HG02623 (cell line): ENCODE results near the gene FAM234B.

Experiments used
- ATAC-seq: cut with Tn5 transposase; IDR thresholded peaks from one replicate; pipeline ENCODE4 v1.9.1; 2021; ENCODE audit warnings: moderate library complexity; ENCODE audit not compliant: unreplicated experiment

FAM234B gene

DNA sequence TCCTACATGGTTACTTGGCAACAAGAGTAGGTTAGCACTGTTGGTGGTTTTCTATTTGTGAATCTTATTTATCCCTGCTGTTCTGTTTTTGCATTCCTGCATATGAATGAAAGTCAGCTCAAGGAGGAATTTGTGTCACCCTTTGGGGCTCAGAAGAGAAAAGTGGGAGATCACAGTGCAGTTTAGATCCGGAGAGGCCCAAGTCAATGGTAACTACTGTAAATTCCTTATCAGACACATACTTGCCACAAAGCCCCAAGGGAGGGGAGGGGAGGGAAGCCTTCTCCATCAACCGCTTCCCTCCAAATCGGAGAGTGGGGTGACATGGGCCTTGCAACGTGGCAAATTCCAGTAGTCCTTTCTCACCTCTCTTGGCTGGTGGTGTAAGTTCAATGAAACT, 44.3 kb downstream of the FAM234B start:
- no peak for ATAC-seq

GRCh38 chr12:13090054-13090453, 45.9 kb downstream of the FAM234B start:
- ATAC-seq = peak; percentile 49

DNA sequence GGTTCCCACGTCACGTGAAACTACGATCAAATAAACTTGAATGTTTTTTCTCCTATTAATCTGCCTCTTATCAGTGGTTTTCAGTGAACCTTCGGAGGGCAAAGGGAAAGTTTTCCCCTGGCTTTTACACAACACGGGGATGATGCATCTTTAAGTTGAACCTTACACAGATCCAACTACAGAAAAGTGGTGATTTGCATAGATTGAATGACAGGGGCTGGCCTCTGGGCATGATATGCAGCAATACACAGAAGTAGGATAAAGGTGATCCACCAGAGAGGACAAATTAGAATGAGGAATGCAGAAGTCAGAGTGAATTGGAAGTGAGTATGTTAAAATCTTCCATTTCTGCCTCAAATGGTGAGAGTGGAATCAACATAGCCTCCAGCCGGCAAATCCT, 47.7 kb downstream of the FAM234B start:
- ATAC-seq = no peak

GRCh38 chr12:13093191-13093847, 49.1 kb downstream of the FAM234B start:
- no peak for ATAC-seq

GRCh38 chr12:13093848-13094220, 49.7 kb downstream of the FAM234B start:
- ATAC-seq = no peak

DNA sequence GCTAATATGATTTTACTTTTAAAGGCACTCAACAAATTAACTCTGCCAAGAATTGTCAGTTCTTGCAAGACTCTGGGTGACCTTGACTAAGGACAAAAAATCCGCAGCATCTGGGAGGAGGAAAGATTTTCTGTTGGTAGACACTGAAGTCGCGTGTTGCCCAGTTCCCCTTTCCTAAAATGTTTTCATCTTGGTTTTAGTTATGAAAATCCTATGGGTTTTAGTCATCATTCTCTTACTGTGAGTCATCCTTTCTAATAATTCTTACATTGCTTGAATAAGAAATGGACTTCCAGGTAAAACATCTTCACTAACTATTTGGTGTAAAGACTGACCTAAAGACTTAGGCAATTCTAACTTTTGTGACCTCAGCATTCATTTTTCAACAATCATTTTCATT, 50.2 kb downstream of the FAM234B start:
- no peak for ATAC-seq

DNA sequence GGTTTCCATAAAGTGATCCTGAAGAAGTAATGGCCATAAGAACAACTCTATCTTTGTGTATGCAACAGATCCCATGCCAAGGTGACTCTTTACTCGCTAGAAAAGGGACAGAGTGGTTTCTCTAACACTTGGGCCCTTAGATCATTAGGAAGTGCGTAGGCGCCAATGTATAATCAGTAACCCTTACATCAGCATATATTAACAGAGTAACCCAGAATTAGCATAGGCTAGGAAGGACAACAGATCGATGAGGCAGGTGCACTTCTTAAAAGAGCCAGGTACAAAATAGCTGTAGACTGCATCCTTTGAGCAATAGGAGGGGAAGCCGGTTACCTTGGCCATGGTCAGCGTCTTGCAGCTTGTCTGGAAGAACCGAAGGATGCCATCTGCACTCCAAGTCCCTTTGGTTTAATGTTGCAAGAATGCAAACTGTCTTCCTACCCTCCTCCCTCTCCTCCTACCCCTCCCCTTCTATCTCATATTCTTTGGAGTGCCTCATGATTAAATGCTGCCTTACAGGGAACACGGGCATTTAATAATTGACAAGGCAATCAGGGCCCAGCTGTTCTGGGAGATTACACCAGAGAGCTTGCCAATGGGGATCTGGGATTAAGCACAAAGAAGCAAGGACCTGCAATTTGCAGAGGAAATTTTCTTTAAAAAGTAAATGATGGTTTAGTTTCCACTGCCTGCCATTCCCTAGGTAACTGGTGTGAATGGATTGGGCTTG, 51.2 kb downstream of the FAM234B start:
- ATAC-seq = no peak

- ATAC-seq = no peak
Measured at GRCh38 chr12:13097491-13098011, 53.4 kb downstream of the FAM234B start.

GRCh38 chr12:13099066-13099843, 55.1 kb downstream of the FAM234B start:
- no peak for ATAC-seq

DNA sequence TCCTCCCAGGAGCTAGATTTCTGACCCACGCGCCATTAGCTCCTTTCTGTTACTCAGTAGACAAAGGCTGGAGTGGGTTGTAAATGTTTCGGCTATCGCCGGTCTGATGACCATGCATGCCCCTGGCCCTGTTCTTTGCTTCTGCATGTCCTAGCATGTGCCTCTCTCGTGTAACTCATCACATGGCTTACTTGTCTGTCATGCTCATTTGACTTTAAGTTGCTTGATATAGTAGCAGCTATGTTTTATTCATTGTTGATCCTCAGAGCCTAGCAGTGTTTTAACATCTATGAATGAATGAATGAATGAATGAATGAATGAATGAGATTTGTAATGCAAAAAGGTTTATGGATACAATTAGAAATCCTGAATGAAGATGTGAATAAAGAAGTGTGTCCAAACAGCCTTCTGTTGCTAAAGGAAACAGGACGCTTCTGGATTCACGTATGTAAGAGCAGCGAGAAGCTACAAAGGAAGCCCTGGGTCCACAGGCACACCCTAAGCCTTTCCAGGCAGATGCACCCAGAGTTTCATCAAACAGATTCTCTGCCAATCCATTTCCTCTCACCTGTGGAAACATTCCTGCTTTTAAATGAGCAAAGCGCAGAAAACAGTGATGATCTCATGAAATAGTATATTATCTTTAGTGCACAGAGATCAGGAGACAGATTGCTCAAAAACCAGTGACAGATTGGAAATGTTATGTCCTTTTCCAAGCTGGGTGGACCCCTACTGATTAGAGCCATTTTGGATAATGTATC, 55.8 kb downstream of the FAM234B start:
- no peak for ATAC-seq

DNA sequence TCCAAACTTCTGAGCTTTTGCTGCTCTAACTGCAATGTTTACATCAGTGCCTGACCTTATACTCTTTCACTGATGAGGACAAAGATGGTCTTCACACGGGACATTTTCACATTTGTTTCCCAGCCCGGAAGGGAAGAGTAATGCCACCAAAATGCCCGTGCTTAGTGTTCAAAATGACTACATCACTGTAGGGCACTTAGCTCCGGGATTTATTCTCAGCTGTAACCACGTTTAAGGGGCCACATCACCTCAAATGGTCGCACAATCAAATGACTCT, 56.4 kb downstream of the FAM234B start:
- ATAC-seq = no peak

GRCh38 chr12:13100882-13101769, 56.9 kb downstream of the FAM234B start:
- ATAC-seq = peak; percentile 89

- no peak for ATAC-seq
Measured at GRCh38 chr12:13101821-13102375, 57.7 kb downstream of the FAM234B start.

DNA sequence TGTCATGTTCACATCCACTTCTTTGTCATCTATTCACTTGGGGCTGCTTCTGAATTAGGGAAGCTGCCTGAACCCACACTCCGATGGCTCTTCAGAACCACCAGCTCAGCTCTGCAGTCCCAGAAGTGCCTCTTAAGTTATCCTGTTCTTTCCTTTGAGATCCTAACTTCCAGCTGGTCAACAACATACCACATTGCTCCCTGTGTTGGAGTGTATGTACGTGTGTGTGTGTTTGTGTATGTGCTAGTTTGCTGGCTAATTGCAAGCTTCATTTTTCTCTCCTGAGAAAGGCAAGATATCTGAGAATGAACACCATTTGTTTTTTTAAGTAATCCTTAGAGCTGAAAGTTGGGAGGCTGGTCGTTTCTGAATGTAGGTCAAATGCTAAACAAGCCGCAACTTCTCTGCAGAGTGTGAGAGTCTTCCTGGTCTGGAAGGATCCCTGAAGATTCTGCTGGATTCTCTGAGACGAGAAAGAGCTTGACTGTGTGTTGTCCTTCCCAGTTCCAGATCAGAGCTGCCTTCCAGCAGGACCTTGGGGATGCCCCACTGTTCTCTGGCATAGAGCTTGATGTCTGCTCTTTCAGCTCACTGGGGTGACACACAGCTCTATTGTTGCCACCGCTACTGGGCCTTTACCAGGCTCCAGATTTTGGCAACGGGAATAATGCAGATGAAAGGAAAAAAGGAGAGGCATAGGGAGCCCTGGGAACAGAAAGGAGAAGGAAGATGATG, 58.4 kb downstream of the FAM234B start:
- no peak for ATAC-seq

DNA sequence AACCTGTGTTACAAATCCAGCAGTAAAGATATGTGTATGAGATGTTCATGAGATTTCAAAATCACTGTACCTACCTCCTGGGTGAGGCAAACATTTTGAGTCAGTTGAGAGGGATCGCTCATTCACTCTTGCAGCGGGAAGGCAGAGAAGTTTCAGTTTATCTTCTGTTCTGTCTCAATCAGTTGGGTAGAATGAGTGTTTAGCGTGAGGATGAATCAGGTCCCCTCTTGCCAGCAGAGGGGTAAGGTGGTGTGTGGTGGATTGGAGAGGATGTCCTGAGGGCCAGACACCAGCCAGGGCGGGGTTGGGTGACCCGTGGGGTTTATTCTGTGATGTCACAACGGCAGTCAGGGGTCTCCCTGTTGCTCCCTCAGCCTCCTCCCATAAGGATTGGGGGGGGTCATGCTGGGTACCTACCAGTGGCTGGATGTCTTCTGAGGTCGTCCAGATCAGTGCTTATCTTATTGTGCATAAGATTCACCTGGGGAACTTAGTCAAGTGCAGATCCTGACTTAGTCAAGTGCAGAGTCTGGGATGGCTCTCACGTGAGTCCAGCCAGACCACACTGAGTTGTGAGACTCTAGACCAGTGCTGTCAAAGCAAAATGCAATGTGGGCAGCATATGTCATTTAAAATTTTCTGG, 59.3 kb downstream of the FAM234B start, which contains the start of gene GSG1:
TSS of gene GSG1 (minus strand) at position 277 of the 643 bp plus-strand sequence. CDS start at position 122, 155 bp downstream.
- no peak for ATAC-seq

DNA sequence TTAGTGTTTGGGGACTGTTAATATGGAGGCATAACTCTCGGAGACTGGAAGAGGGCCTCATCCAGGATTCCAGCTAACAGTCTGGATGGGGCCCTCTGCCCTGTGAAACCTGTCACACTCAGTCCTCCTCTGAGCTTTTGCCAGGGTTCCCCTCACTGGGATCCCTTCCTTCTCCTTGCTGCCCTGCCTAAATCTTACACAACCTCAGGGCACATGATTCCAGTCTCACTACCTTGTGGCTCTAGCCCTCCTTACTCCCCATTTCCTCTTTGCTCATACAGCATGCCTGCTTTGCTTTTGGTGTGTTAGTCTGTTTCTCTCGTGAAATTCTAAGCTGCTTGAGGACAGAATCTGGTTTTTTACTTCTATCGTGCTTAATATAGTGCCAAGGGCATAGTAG, 60.2 kb downstream of the FAM234B start:
- no peak for ATAC-seq

DNA sequence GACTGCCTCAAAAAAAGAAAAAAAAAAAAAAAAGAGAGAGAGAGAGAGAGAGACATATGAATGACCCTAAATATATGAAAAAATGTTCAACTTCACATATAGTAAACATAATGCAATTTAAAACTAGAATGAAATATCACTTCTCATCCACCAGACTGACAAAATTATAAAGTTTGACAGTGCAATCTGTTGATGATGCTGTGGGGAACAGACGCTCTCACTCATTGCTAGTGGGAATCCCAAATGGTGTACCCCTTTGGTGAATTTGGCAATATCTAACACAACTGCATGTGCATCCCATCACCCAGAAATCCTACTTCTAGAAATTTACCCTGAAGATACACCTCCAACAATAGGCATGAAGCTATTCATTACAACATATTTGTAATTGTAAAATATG, 61.6 kb downstream of the FAM234B start:
- ATAC-seq = no peak

- ATAC-seq = no peak
Measured at GRCh38 chr12:13106666-13107065, 62.5 kb downstream of the FAM234B start.

DNA sequence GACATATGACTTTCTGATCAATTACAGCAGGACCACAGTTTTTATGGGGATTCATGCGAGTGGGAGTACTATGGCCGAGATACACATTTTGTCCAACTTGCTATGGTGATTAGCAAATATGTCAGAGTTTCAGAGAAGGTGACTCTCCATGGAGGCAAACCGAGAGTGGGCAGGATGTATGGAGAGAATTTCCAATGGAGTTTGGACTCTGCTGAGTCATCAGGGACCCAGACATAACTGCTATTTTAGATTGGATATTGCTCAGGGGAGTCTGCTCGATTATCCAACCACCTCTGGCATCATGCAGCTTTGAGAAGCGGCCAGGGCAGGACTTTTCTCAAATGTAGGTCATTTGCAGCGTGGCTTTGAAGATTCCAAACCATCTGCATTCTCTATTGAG, 68.8 kb downstream of the FAM234B start:
- ATAC-seq = no peak
